ENCODE data around the gene CEACAM4.
"Not testable (repeated sequence)": the region's sequence is repeated elsewhere in the genome, so short reads cannot be mapped to it uniquely, and the experiment has no call there.

DNA sequence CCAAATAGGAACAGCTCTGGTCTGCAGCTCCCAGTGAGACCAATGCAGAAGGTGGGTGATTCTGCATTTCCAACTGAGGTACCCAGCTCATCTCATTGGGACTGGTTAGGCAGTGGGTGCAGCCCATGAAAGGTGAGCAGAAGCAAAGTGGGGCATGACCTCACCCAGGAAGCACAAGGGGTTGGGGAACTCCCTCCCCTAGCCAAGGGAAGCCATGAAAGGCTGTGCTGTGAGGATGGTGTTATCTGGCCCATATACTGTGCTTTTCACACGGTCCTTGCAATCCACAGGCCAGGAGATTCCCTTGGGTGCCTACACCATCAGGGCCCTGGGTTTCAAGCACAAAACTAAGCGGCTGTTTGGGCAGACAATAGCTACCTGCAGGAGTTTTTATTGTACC, 29.9 kb upstream of the CEACAM4 start:
- TF ChIP-seq, protein P1, sequence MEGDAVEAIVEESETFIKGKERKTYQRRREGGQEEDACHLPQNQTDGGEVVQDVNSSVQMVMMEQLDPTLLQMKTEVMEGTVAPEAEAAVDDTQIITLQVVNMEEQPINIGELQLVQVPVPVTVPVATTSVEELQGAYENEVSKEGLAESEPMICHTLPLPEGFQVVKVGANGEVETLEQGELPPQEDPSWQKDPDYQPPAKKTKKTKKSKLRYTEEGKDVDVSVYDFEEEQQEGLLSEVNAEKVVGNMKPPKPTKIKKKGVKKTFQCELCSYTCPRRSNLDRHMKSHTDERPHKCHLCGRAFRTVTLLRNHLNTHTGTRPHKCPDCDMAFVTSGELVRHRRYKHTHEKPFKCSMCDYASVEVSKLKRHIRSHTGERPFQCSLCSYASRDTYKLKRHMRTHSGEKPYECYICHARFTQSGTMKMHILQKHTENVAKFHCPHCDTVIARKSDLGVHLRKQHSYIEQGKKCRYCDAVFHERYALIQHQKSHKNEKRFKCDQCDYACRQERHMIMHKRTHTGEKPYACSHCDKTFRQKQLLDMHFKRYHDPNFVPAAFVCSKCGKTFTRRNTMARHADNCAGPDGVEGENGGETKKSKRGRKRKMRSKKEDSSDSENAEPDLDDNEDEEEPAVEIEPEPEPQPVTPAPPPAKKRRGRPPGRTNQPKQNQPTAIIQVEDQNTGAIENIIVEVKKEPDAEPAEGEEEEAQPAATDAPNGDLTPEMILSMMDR (IDR thresholded peaks at IDR 0.05; ENCODE audit: low read depth, low read length, missing input control): not testable (repeated sequence)
- not testable (repeated sequence) for TF ChIP-seq SP1 (IDR thresholded peaks at IDR 0.05); GABPA (IDR thresholded peaks at IDR 0.05 in 1 of 2, conservative IDR thresholded peaks at IDR 0.05 in 1 of 2)
- TF ChIP-seq, protein P2, sequence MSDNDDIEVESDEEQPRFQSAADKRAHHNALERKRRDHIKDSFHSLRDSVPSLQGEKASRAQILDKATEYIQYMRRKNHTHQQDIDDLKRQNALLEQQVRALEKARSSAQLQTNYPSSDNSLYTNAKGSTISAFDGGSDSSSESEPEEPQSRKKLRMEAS (IDR thresholded peaks at IDR 0.05): not testable (repeated sequence)

Data from liver (tissue), 3 donors.